Liver (tissue), 9 donors: ENCODE data around the gene GPR31. TPM values are rescaled to one million over a fixed set of nuclear protein-coding genes. Genes with fewer than 3 reads are reported as not detected.
"Not testable (repeated sequence)": the region's sequence is repeated elsewhere in the genome, so short reads cannot be mapped to it uniquely, and the experiment has no call there.

Experiments
- DNase-seq: peaks from one replicate; pipeline ENCODE4 v3.0.0-alpha.2; 2017; ENCODE audit warnings: low spot score
- H3K27ac ChIP-seq, 2 donors: one replicate each; pipeline ENCODE4 v1.7.0; 2013; ENCODE audit warnings: inconsistent platforms in 2 of 2, low read length in 2 of 2, control low read depth in 1 of 2, low read depth in 1 of 2, mild to moderate bottlenecking in 1 of 2
- H3K27me3 ChIP-seq, 4 donors: one replicate each; pipeline versions ENCODE4 v1.6.1 to v1.7.0; 2013; ENCODE audit warnings: low read length in 3 of 4, inconsistent platforms in 1 of 4, mild to moderate bottlenecking in 1 of 4, moderate library complexity in 1 of 4; ENCODE audit not compliant: control insufficient read depth in 4 of 4, insufficient read depth in 4 of 4
- H3K36me3 ChIP-seq, 4 donors: one replicate each; pipeline versions ENCODE4 v1.6.1 to v1.7.0; 2013; ENCODE audit warnings: low read length in 3 of 4, mild to moderate bottlenecking in 3 of 4, low read depth in 1 of 4, moderate library complexity in 1 of 4; ENCODE audit not compliant: control insufficient read depth in 4 of 4, insufficient read depth in 3 of 4
- H3K4me1 ChIP-seq, 4 donors: one replicate each; pipeline versions ENCODE4 v1.6.1 to v1.7.0; 2013; ENCODE audit warnings: low read length in 3 of 4, mild to moderate bottlenecking in 3 of 4, moderate library complexity in 1 of 4; ENCODE audit not compliant: control insufficient read depth in 4 of 4, insufficient read depth in 4 of 4
- H3K4me3 ChIP-seq, 3 donors: one replicate each; pipeline versions ENCODE4 v1.6.1 to v1.7.0; 2013; ENCODE audit warnings: low read length in 3 of 3, control low read depth in 1 of 3, low read depth in 1 of 3, mild to moderate bottlenecking in 1 of 3
- H3K9ac ChIP-seq, 2 donors: one replicate each; pipeline ENCODE4 v1.7.0; 2013; ENCODE audit warnings: low read length in 2 of 2, mild to moderate bottlenecking in 2 of 2, moderate library complexity in 2 of 2, control low read depth in 1 of 2, low read depth in 1 of 2
- H3K9me3 ChIP-seq, 4 donors: one replicate each; pipeline versions ENCODE4 v1.6.1 to v1.7.0; 2013; ENCODE audit warnings: low read length in 3 of 4; ENCODE audit not compliant: control insufficient read depth in 4 of 4
- EGR1 ChIP-seq, 2 donors: IDR thresholded peaks; 2 replicates each; pipeline ENCODE4 v1.6.1; 2016 to 2018; ENCODE audit warnings: antibody characterized with exemption in 2 of 2, low read depth in 2 of 2
- FOXA1 ChIP-seq: IDR thresholded peaks from 2 replicates; pipeline ENCODE4 v1.6.1; 2016; ENCODE audit warnings: antibody characterized with exemption
- GABPA ChIP-seq, 2 donors: IDR thresholded peaks in 1 of 2; conservative IDR thresholded peaks in 1 of 2; 2 replicates each; pipeline ENCODE4 v1.6.1; 2016; ENCODE audit warnings: antibody characterized with exemption in 2 of 2, mild to moderate bottlenecking in 1 of 2, moderate library complexity in 1 of 2
- JUND ChIP-seq, 2 donors: IDR thresholded peaks; 2 replicates each; pipeline ENCODE4 v1.6.1; 2016; ENCODE audit warnings: antibody characterized with exemption in 2 of 2
- NR2F2 ChIP-seq: IDR thresholded peaks from 2 replicates; pipeline ENCODE4 v1.6.1; 2016; ENCODE audit warnings: antibody characterized with exemption
- RXRA ChIP-seq, 2 donors: IDR thresholded peaks; 2 replicates each; pipeline ENCODE4 v1.6.1; 2017 to 2018; ENCODE audit warnings: antibody characterized with exemption in 2 of 2, mild to moderate bottlenecking in 1 of 2
- TAF1 ChIP-seq: conservative IDR thresholded peaks from 2 replicates; pipeline ENCODE4 v1.6.1; 2016; ENCODE audit warnings: antibody characterized with exemption, mild to moderate bottlenecking
- YY1 ChIP-seq: IDR thresholded peaks from 2 replicates; pipeline ENCODE4 v1.6.1; 2016; ENCODE audit warnings: antibody characterized with exemption, mild to moderate bottlenecking
- WGBS: extraction: QIAGEN DNeasy Blood & Tissue Kit; methylation state at CpG from one replicate; pipeline ENCODE4 v1.1.7; 2013; 5-methylcytosine and 5-hydroxymethylcytosine counted together
- polyA plus RNA-seq, 2 donors: library from polyadenylated mRNA; stranded (reverse) in 1 of 2; unstranded in 1 of 2; fragments of 200-250 nt in 1 of 2; fragments of >200 nt in 1 of 2; fragmentation: Nextera tagmentation in 1 of 2; extraction: Ambion mirVana in 1 of 2; gene quantifications; one replicate each; pipeline versions ENCODE4 v1.2.1 to v1.2.3, GENCODE V29; 2013 to 2015
- total RNA-seq, 2 donors: library from RNA; depleted of rRNA; stranded (reverse); fragments of >200 nt; gene quantifications; one replicate each; pipeline ENCODE4 v1.2.3, GENCODE V29; 2014
- TF ChIP-seq, protein P1 (sequence below): IDR thresholded peaks from 2 replicates; pipeline ENCODE4 v1.6.1; 2016; ENCODE audit warnings: antibody characterized with exemption, mild to moderate bottlenecking
- TF ChIP-seq, protein P2 (sequence below): IDR thresholded peaks from 2 replicates; pipeline ENCODE4 v1.6.1; 2016; ENCODE audit warnings: antibody characterized with exemption
- donor health status: healthy.
- donor health status: healthy.
- donor health status: healthy.
- donor health status: healthy.
- donor health status: healthy.

The GPR31 gene
- total and polyA plus RNA-seq, 4 donors: not detected

DNA sequence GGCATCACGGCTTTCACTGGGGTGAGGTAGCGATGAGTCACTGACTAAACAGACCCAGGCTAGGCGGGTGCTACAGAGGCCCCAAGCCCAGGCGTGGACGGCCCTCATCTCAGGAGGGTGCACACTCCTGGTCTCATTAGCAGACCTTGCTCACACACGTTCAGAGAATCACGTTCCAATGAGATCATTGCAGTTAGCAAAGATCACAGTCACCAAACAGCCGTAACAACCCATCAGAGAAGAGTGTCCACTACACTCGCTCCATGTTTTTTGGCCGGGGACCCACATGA is 46.2 kb upstream of the GPR31 start:
- H3K36me3 ChIP-seq, H3K4me3 ChIP-seq, H3K4me1 ChIP-seq, H3K9ac ChIP-seq, H3K27ac ChIP-seq, H3K27me3 ChIP-seq, H3K9me3 ChIP-seq, DNase-seq: not testable (repeated sequence)
- 85% methylated on average over 10 of the region's 10 CpGs for WGBS
- TF ChIP-seq JUND (IDR thresholded peaks at IDR 0.05): peak in 1 of 2 donors; percentile 15

DNA sequence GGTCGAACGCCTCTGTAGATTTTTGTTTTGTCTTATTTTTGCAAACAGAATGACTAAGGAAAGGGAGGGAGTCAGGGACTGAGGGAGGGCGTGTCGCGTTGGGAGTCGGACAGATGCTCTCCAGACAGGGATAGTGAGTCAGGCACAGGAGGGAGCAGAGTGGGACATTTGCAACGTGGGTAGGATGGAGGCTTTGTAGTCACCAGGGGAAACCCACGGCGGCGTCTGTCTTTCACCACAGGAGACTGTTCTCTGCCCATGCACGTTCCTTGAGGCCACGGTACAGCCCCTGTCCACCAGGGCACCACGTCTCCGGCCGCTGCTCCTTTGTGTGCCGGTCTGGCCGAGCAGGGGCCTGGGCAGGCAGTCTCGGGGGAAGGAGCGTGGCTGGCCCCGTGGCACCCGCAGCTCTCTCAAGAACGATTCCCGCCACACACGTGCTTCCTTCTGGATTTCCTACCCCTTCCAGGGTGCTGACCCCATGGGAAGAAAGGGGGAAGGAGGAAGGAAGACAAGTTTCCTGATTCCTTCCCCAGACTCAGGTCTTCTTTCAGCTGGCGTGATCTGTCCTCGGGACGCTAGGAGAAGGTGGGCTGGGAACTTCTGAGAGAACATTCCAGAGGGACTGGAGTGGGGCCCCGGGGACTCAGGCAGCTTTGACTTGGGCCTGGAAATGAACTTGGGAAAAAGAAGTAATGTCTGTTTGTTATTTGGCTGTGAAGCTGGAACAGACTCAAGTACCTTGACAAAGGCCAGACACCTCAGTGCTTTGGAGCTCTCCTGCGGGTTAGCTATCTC is 45.7 kb upstream of the GPR31 start:
- not testable (repeated sequence) for H3K27me3 ChIP-seq, H3K4me3 ChIP-seq, H3K27ac ChIP-seq, DNase-seq, H3K4me1 ChIP-seq, H3K9me3 ChIP-seq, H3K9ac ChIP-seq, H3K36me3 ChIP-seq
- 90% methylated on average over 28 of the region's 29 CpGs for WGBS

DNA sequence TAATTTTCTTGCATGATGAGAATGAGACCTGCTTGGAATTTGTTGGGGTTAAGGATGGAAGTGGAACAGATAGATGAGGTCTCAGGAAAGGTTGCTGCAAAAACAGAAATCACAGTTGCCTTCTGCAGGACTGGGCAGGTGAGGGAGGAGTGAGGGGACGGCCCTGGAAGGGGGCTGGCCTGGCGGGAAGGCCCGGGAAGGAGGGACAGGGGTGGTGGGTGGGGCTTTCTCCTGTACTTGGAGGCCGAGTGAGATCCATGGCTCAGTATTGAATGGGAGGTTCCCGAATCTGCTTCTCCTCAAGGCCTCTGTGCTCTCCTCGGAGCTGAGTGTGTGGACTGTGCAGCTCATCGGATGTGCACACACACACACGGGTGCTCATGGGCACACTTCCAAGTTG is 44.8 kb upstream of the GPR31 start:
- H3K9me3 ChIP-seq, DNase-seq, H3K27me3 ChIP-seq, H3K27ac ChIP-seq, H3K9ac ChIP-seq, H3K4me1 ChIP-seq, H3K36me3 ChIP-seq, H3K4me3 ChIP-seq: not testable (repeated sequence)
- WGBS: 84% methylated on average over 8 of the region's 8 CpGs

DNA sequence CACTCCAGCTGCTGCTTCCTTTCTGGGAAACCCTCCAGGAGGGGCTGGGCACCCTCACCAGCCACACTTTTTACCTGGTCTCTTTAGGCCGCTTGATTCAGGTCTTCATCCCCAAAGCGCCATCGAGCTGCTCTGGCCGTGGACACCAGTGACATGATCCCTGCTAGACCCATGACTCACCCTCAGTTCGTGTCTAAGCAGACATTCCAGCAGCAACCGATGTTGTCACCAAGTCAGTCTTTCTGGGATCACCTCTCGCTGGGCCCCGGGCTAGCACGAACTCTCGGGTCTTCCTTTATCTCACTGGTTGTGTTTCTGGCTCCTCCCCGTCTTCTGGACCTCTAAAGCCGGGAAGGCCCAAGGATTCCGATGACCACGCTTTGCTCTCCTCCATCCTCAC is 43.0 kb upstream of the GPR31 start:
- Histone ChIP-seq H3K27me3 (no peaks in the 10 kb centered on the region), H3K4me1 (no peaks in the 10 kb centered on the region), H3K36me3 (no peaks in the 10 kb centered on the region), H3K4me3 (no peak overlapping the region), H3K9ac (no peak overlapping the region), H3K9me3 (no peaks in the 10 kb centered on the region), H3K27ac (no peak overlapping the region)
- TF ChIP-seq FOXA1 (no peak), GABPA (IDR thresholded peaks at IDR 0.05 in 1 of 2, conservative IDR thresholded peaks at IDR 0.05 in 1 of 2) (no peak), RXRA (IDR thresholded peaks at IDR 0.05) (no peak), EGR1 (IDR thresholded peaks at IDR 0.05; ENCODE audit: low read depth in 2 of 2) (no peak), NR2F2 (no peak), TAF1 (no peak), YY1 (no peak)
- TF ChIP-seq, protein P1, sequence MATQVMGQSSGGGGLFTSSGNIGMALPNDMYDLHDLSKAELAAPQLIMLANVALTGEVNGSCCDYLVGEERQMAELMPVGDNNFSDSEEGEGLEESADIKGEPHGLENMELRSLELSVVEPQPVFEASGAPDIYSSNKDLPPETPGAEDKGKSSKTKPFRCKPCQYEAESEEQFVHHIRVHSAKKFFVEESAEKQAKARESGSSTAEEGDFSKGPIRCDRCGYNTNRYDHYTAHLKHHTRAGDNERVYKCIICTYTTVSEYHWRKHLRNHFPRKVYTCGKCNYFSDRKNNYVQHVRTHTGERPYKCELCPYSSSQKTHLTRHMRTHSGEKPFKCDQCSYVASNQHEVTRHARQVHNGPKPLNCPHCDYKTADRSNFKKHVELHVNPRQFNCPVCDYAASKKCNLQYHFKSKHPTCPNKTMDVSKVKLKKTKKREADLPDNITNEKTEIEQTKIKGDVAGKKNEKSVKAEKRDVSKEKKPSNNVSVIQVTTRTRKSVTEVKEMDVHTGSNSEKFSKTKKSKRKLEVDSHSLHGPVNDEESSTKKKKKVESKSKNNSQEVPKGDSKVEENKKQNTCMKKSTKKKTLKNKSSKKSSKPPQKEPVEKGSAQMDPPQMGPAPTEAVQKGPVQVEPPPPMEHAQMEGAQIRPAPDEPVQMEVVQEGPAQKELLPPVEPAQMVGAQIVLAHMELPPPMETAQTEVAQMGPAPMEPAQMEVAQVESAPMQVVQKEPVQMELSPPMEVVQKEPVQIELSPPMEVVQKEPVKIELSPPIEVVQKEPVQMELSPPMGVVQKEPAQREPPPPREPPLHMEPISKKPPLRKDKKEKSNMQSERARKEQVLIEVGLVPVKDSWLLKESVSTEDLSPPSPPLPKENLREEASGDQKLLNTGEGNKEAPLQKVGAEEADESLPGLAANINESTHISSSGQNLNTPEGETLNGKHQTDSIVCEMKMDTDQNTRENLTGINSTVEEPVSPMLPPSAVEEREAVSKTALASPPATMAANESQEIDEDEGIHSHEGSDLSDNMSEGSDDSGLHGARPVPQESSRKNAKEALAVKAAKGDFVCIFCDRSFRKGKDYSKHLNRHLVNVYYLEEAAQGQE: no peak
- TF ChIP-seq, protein P2, sequence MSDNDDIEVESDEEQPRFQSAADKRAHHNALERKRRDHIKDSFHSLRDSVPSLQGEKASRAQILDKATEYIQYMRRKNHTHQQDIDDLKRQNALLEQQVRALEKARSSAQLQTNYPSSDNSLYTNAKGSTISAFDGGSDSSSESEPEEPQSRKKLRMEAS: no peak
- WGBS: 97% methylated on average over 14 of the region's 14 CpGs
- no peak for DNase-seq

DNA sequence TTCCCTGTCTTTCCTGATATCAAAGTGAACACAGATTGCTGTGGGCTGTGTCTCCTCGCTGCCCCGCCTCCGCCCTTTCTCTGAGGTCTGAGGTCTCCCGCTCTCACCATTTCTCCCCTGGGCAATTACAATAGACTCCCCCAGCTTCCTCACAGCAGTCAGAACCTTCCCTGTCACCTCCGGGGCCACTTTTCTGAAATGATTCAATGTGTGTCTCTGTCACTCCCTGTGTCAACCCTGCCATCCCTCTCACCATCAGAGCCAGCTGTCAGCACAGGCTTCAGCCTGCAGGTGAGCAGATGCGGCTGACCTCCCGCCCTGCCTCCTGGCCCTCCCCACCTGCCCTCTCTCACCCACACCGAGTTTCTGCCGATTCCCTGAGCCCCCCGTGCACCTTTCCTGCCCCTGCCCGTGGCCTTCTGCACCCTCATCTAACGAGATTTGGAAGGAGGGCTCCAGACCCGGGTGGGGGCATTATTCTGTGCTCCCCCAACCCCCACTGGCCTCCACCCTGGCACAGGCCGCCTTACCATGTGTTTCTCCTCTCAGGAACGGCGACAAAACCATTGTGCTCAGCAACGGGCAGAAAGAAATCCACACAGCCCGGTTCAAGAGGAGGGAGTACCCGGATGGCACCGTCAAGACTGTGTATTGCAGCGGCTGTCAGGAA is 38.3 kb upstream of the GPR31 start:
- H3K27ac ChIP-seq, DNase-seq, H3K4me3 ChIP-seq, H3K4me1 ChIP-seq, H3K27me3 ChIP-seq, H3K9ac ChIP-seq, H3K36me3 ChIP-seq, H3K9me3 ChIP-seq: not testable (repeated sequence)
- 85% methylated on average over 10 of the region's 21 CpGs for WGBS

DNA sequence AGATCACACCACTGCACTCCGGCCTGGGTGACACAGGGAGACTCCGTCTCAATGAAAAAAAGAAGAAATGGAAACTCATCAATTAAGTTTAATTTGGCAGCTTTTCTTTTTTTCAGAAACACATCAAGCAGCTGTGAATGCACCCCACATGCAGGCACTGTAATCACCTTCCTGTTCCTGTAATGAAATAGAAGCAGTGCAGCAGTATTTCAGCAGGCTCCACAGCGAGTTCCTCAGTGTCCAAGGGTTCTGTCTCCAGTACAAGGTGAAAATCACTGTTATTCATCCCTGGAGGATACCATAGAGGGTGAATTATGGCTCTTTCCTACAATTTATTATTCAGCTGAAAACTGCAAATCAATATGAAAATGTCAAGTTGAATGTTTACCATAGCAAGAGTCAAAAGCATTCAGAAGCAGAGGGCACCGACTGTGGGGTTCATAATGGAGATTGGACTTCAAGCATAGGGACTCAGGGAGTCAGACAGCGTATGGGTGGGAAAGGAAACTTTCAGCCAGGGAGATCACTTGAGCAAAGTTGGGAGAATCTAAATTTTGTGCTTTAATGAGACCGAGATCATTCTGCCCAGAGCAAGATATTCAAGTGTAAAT is 35.8 kb upstream of the GPR31 start:
- H3K9me3 ChIP-seq, DNase-seq: not testable (repeated sequence)

More for the DNA sequence above, 35.8 kb upstream of the GPR31 start:
- not testable (repeated sequence) for H3K4me3 ChIP-seq, H3K36me3 ChIP-seq, H3K27ac ChIP-seq, H3K9ac ChIP-seq, H3K4me1 ChIP-seq, H3K27me3 ChIP-seq
- WGBS: 78% methylated on average over 6 of the region's 6 CpGs
